GM10266 (cell line): ENCODE measurements around the gene DCAF7.

Experiments used
- DNase-seq: peaks from one replicate; pipeline ENCODE4 v3.0.0; 2012; ENCODE audit errors: extremely low spot score
- CTCF ChIP-seq: IDR thresholded peaks from 2 replicates; pipeline ENCODE4 v1.5.1; 2012; ENCODE audit warnings: mild to moderate bottlenecking, low read depth; ENCODE audit not compliant: control insufficient read depth, insufficient read depth; ENCODE audit errors: missing control alignments

The DCAF7 gene

GRCh38 chr17:63526861-63527260, 23.4 kb upstream of the DCAF7 start:
- no peak for DNase-seq
- no peak for TF ChIP-seq CTCF

- TF ChIP-seq CTCF: no peak
These were observed 22.1 kb upstream of the DCAF7 start for GRCh38 chr17:63528183-63528582.

GRCh38 chr17:63529711-63530556, 20.3 kb upstream of the DCAF7 start:
- DNase-seq: no peak
- no peak for TF ChIP-seq CTCF

More at GRCh38 chr17:63528183-63528582, 22.1 kb upstream of the DCAF7 start:
- no peak for DNase-seq

GRCh38 chr17:63530557-63531021, 19.7 kb upstream of the DCAF7 start:
- TF ChIP-seq CTCF: no peak
- DNase-seq: no peak

GRCh38 chr17:63531022-63531965, 19.0 kb upstream of the DCAF7 start:
- DNase-seq: no peak
- TF ChIP-seq CTCF: no peak

- TF ChIP-seq CTCF: no peak
- DNase-seq: no peak
These were observed 16.7 kb upstream of the DCAF7 start for GRCh38 chr17:63533433-63534077.
